GM19240 (cell line): ENCODE results near the gene PDCD6IP.
"Not testable (repeated sequence)": the region's sequence is repeated elsewhere in the genome, so short reads cannot be mapped to it uniquely, and the experiment has no call there.

Experiments
- DNase-seq: peaks from one replicate; pipeline ENCODE4 v3.0.0; 2011; ENCODE audit warnings: low spot score; ENCODE audit not compliant: insufficient read length

The PDCD6IP gene

DNA sequence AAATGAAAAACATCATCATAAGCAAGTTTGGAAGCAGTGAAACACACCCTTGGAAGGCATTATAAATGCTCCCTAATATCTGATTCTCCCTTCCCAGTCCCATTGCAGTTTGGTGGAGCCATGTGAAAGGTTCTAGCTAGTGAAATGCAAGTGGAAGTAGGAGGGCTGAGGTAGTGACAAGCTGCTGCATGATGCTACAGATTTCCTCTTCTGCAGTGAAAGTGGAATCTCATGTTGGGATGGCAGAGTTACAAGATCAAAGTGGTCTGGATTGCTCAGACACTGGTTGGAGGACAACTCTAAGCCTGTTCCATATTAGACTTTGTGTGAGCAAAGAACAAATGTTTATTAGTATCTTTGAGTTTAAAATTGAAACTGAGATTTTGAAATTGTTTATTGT lies 3.3 kb upstream of the PDCD6IP start:
- no peak for DNase-seq

DNA sequence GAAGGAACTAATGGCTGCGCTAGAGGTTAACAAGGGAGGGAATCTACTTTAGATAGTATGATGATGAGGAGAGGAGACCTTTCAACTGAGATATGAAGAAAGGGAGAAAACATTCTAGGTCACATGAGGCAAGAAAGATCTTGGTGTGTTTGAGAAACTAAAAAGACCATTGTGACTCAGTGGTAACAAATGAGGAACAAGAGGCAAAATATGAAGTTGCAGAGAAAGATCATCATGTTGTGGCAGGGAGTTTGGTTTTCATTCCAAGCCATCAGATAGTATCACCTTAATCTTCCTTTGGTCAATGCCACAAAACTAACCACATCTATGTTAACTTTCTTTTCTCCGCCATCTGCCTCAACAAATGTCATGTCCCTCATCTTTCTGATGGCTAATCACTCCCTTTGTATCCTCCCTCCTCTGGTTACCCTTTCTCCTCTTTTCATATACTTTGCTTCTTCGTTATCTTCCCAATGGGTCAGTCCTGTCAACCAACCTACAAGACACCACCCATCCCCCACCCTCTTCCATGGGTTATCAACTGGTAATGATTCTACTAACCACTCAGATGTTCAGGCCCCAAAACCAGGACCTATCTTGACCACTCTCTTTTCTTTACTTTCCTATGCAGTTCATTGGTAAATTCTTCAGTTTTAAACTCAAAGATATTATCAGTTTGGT lies 2.4 kb upstream of the PDCD6IP start:
- no peak for DNase-seq

DNA sequence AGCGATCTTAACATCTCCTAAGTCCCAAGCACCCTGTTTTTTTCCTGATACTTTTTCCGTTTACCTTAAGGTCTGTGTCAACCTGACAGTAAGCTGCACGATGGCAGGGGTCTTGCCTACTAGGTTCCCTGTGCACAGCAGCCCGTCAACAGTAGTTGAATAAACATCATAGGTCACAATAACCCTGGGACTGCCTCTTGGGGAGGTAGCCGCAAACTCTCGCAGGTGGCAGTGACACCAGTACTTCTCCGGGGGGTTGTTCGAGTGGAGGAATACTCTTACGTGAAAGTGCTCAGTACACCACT lies 365 bp upstream of the PDCD6IP start:
- peak; percentile 8 for DNase-seq

DNA sequence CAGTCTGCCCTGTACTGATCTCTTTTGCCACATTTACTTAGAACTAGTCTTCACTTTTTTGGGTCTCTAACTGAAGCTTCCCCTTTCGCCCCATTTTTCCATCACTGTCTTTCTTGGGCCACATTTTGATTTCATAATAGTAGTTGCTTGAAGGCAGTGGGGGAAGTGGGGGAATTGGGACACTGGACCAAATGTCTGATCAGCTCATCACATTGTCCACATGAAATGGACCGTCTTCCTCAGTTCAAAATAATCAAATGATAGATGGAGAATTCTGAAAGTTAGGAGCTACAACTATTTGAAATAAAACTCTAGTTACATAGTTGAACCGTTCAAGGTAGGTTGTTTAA lies 747 bp downstream of the PDCD6IP start:
- DNase-seq, result no peak

DNA sequence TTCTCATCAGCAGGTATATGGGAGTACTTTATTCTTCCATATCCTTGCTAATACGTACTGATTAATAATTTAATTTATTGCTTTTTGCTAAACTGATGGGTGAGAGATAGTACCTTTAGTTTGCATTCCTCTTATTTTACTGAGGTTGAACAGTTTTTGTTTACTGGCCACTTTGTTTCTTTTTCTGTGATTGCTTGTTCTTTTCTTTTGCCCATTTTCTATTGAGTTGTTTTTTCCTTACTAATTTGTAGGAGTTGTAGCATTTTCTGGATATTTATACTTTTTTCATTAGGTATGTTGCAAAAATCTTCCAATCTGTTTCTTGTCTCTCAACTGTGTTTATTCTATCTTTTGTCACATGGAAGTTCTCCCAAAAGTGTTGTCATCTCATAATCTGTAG lies 4.8 kb downstream of the PDCD6IP start:
- no peak for DNase-seq

DNA sequence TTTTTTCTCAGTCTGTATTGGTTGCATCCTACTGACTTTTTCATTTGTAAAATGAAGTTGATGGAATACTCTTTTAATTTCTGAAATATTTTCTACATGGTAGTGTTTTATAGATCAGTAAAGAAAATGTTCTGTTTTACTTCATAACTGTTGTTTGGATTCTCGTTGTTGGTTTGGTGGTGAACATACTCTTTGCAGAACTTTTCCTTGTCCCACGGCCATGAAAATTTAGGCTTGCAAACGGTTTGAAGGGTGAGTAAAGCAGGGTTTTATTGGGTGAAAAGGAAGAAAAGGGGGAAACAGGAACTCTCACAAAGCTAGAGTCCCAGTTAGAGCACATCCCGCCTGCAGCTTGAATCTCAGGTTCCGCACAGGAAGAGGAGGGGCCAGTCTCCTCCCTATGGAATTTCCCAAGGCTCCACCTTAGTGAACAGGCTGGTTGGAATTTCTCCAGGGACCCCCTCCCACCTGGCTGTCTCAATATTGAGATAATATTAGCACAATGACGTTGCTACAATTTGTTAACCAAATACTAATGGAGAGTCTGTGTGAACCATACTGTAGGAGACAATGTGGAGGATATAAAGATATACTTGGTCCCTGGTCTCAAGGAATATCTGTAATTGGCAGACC lies 5.6 kb downstream of the PDCD6IP start:
- no peak for DNase-seq

DNA sequence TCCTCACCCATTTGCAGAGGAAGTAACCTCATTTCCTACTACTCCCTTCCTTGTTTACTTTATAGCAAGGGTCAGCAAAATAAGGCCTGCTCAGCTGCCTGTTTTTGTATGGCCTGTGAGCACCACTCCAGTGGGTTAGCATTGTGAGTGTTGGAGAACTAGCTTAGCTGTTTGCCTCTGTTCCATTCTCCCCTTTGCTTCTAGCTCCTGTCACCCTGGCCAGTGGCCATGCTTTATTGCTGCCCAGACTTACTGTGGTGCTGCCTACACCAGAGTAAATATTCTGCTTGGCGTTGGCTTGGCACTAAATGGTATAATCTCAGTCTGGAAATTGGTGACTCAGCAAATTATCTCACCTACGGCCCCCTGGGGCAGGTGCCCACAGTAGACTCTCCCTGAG lies 8.8 kb downstream of the PDCD6IP start:
- DNase-seq, result no peak

DNA sequence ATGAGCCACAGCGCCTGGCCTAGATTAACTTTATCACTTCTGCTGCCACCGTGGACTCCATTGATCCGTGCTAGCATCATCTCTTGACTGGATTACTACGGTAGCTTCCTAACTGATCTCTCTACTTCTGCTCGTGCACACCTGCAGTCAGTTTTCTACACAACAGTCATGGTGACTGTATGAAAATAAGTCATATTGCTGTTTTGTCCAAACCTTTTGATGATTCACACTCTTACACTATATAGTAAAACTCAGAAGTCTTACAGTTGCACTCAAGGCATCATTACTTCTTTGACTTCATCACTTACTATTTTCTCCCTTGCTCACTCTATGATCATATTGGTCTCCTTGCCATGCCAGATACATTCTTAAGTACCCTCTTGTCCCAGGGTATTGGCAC lies 10.1 kb downstream of the PDCD6IP start:
- DNase-seq, result no peak

DNA sequence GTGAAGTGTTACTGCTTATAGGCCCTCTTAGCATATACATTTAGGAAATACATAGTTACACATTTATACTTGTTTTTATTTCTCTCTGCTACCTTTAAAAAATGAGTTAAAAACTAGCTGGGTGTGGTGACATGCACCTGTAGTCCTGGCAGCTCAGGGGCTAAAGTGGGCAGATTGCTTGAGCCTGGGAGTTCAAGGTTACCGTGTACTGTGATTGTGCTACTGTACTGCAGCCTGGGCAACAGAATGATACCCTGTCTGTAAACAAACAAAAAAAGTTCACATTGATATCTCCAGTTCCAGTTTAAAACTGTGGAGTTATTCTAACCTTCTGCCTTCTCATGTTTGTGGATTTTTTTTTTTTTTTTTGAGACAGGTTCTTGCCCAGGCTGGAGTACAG lies 12.1 kb downstream of the PDCD6IP start:
- no peak for DNase-seq

DNA sequence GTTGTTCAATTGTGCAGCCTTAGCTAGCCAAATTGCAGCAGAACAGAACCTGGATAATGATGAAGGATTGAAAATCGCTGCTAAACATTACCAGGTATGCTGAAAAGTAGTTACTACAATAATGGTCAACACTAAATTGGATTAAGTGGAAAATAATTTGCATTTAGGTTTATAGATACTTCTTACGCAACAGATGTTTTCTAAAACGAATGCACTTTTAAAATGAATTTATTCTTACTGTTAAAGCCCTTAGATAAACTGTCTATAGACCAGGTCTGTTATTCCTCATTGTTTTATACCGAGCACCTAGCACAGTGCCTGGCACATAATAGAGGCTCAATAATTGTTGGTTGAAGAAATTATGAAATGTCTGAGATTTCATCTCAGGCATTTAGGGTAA lies 23.6 kb downstream of the PDCD6IP start:
- DNase-seq, result no peak

DNA sequence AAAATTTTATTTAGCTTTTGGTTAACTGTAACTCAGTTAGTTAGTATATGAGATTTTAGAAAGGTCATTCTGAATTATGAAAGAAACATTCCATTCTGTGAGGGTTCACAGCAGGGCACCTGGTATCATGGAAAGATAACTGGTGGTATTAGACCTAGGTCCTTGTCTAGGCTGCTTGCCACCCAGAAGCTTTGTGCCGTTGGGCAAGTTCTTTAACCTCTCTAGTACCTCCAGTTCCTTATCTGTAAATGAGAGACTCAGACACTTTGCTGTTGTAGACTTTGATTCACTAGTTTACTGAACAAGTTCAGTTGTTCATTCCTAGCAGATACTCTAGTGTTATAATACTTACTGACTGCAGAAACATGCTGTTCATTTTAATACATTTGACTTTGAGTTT lies 25.4 kb downstream of the PDCD6IP start:
- DNase-seq, result no peak

DNA sequence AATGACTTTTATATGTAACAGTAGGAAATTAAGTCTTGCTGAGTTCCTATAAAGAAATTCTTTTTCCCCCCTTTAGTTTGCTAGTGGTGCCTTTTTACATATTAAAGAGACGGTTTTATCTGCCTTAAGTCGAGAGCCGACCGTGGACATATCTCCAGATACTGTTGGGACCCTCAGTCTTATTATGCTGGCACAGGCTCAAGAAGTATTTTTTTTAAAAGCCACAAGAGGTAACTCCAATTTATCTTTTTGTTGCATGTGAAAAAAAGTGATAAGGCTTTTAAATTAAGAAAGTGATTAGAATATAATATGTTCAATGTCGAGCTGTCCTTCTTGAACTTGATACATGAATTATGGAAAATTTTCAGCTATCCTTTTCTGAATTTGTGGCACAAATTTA lies 26.7 kb downstream of the PDCD6IP start:
- no peak for DNase-seq

DNA sequence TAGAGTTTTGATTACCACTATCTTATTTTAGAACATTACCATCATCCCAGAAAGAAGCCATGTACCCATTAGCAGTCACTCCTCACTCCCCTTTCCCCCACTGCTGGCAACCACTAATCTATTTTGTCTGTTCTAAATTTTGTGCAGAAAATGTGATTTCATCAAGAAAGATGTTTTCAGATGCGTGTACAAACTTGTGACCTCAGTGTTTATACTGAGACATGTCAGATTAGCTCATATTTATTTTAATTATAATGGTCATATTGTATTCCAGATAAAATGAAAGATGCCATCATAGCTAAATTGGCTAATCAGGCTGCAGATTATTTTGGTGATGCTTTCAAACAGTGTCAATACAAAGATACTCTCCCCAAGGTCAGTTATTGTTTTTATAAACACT lies 27.8 kb downstream of the PDCD6IP start:
- DNase-seq, result no peak

DNA sequence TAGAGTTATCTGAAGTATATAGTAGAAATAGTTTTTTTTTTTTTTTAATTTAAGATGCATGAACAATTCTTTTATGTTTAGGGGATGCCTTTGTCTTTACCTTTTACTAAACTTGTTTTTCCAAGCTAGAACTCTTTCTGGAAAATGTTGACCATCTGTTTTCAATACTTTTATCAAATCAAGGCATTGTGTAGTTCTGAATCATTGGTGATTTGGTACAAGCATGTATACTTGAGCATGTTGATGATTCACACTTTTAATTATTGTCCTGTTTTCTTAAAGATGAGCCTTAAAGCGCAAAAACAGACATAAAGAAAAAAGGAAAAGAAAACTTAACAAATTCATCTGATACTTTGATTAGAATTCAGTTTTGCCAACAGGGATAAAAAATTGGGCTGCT lies 28.3 kb downstream of the PDCD6IP start:
- no peak for DNase-seq

DNA sequence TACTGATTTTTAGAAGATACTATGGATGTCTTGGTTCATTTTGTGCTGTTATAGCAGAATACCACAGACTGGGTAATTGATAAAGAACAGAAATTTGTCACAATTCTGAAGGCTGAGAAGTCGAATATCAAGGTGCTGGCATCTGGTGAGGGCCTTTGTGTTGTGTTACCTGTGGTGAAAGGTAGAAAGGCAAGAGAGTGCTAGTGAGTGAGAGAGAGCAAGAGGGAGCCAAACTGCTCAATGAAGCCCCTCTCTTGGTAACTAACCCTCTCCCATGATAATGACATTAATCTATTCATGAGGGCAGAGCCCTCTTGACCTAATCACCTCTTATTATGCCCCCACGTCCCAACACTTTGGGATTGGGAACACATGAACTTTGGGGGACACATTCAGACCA lies 31.3 kb downstream of the PDCD6IP start:
- no peak for DNase-seq

DNA sequence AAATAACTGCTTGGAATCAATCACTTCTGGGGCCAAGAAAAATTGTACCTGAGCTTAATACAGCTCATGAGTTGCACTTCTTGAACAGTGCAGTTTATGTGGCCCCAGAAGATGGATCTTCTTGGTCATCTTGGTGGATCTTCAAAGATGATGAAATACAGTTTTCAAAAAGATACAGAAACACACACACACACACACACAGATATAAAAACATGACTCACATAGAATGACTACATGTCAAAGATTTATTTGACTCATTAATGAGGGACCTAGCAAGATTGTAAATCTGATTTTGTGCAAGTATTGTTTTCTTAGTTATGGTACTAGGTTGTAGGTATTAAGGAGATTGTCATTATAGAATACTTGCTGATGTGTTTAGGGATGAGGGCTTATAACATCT lies 32.6 kb downstream of the PDCD6IP start:
- no peak for DNase-seq

DNA sequence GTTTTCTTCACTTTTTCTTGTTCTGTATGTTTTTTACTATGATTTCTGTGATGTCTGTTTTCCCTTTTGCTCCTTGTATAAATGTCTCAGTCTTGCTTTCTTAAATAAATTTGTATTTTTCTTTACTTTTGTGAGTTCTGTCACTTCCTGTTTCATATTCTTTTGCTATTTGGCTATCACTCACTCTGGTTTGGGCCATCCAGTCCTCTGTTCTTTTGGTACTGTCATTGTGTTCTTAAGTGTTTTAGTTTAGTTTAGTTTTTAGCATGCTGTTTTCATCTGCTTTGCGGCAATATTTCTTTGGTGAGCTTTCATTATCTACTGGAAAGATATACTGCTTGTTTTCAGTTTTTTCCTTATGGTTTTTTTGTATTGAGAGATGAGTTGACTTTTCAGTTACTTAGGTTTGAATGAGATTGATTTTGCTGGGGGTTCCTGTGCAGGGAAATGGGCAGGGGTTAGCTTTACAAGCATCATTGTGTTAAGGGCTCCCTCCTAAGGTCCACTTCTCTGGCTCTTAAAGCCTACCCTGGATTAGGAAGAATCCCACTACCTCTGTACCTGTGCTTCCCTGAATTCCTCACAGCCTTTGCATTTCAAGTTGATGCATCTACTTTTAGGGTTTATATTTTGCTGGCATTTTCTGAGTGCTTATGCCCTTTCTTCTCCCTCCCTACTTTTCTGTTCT lies 35.1 kb downstream of the PDCD6IP start:
- no peak for DNase-seq

DNA sequence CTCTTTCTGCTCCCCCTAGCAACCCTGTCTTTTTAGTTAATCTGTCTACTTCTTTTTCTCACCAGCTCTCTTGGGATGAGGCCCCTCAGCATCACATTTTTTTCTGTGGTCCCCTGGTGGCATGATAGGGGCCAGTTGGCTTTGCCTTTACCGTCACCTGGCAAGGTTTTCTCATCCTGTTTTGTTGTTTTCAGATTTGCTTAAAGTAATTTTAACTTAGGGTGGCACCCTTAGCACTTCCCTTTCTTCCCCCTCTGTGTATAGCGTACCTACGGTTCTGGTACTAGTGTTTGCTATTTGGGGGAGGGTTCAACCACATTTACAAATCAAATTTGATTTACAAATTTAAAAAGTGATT lies 35.6 kb downstream of the PDCD6IP start:
- no peak for DNase-seq

DNA sequence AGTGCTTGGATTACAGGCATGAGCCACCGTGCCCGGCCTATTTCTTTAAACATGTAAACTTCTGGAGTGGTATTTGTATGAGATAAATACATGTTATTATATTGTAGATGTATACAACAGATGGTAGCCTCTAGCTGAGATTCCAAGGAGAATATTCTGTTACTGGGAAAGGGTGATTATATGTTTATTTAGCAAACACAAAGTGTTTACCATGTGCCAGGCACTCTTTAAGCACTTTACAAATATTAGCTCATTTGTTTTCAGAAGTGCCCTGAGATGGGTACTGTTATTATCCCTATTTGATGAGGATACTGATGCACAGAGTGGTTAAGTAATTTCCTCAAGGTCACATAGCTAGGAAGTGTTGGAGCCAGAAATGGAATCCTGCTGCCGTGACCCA lies 38.8 kb downstream of the PDCD6IP start:
- DNase-seq, result not testable (repeated sequence)

DNA sequence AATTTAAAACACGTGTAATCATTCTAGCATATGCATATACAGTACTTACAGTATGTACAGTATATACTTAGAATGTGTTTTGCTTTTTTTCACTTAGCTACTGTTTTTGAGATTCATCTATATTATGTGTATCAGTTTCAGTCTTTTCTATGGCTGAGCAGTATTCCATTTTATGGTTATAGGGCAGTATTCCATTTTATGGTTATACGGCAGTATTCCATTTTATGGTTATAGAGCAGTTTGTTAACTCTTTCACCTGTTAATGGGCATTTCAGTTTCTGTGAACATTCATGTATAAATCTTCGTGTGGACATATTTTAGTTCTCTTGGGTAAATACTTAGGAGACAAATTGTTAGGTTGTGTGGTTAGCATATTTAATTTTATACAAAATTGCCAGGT lies 40.9 kb downstream of the PDCD6IP start:
- no peak for DNase-seq

DNA sequence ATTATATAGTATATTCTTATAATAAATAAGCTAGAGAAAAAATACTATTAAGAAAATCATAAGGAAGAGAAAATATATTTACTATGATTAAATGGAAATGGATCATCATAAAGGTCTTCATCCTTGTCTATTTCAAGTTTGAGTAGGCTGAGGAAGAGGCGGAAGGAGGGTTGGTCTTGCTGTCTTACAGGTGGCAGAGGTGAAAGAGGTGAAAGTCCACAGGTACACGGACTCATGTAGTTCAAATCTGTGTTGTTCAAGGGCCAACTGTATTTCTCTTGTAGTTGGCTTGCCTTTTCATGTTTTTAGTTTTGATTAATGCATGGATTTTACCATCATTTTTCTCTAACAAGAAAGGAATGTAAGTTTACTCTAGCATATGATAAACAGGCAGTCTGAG lies 41.7 kb downstream of the PDCD6IP start:
- no peak for DNase-seq

DNA sequence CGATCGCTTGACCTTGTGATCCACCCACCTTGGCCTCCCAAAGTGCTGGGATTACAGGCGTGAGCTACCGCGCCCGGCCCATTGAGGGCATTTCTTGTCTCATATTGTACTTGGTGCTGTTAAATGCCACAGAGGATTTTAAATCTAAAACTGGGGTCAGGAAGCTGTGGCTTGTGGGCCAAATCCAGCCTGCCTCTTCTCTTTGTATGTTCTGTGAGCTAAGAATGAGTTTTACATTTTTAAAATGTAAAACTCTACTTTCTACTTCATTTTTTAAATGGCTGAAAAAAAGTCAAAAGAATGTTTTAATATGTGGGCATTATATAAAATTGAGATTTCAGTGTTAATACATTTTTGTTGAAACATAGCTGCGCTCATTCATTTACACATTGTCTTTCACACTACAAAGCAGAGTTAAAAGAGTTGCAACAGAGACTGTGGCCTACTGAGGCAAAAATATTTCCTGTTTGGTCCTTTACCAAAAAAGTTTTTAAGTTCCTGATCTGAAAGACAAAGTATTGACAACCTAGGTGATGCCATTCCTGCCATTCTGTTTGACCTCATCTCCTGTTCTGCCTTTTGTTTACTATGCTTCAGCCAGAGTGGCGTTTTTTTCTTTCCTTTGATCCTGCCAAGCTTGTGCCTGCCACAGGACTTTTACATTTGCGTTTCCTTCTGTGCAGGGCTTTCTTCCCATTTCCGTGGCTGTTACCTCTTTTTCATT lies 50.4 kb downstream of the PDCD6IP start:
- no peak for DNase-seq

DNA sequence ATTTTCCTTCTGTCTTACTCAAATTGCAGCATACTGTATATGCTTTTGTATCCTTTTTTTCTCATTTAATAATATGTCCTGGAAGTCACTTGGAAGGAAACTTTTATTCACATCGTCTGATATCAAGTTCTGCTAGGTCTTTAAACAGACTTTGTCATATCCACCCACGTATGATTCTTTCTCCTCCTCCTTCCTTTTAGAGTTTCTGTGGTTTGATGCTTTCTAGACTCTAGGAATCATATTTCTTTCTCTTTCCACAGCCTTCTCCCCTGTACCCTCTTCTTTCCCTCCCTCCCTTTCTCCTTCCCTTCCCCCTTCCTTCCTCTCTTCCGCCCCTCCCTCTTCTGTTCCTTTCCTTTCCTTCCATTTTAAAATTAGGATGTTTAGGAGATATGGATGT lies 52.2 kb downstream of the PDCD6IP start:
- not testable (repeated sequence) for DNase-seq
